GM12878 (cell line): ENCODE data around the gene ANTKMT. TPM values are rescaled to one million over a fixed set of nuclear protein-coding genes. Genes with fewer than 3 reads are reported as not detected.

Experiments used
- ATAC-seq: fragments of 200-7000 bp; cut with Tn5 transposase; 3 replicates; pipeline ENCODE4 v1.9.1; 2020; ENCODE audit warnings: mild to moderate bottlenecking, moderate library complexity
- BruUV-seq: library from RNA; stranded (reverse); fragments of 400-500 nt; replicated peaks from 2 replicates; lab custom pipeline; 2021; lab: Mats Ljungman, UMichigan
- CTCF ChIA-PET: fragments of 300-600 bp; sonication (Branson Sonifier 250); formaldehyde crosslinking; extraction: SDS; loops from one replicate; lab custom pipeline; 2021; ENCODE audit warnings: inconsistent platforms; lab: Yijun Ruan, JAX
- POLR2A ChIA-PET: fragments of 350-600 bp; formaldehyde crosslinking; extraction: SDS; loops from one replicate; lab custom pipeline; 2021; ENCODE audit warnings: inconsistent platforms; lab: Charles Lee
- RAD21 ChIA-PET: fragments of 300-600 bp; sonication (Branson Sonifier 250); formaldehyde crosslinking; loops from one replicate; lab custom pipeline; 2023; ENCODE audit warnings: antibody characterized with exemption; ENCODE audit not compliant: unreplicated experiment; lab: Charles Lee
- SMC1A ChIA-PET: fragments of 300-600 bp; sonication (Branson Sonifier 250); formaldehyde crosslinking; loops from one replicate; lab custom pipeline; 2023; ENCODE audit not compliant: unreplicated experiment, uncharacterized antibody; lab: Charles Lee
- DNase-seq: peaks from one replicate; pipeline ENCODE4 v3.0.0-alpha.2; 2011; ENCODE audit warnings: low read depth, low spot score
- FAIRE-seq: peaks from 3 replicates; lab custom pipeline; 2011; peaks lifted over from hg19 to GRCh38; lab: Jason Lieb, UNC
- H2AFZ ChIP-seq: 2 replicates; pipeline ENCODE4 v1.6.0; 2011; ENCODE audit warnings: low read depth, low read length, control low read depth; ENCODE audit not compliant: control insufficient read depth
- H3K27ac ChIP-seq: 2 replicates; pipeline ENCODE4 v1.5.1; 2011; ENCODE audit warnings: control low read depth; ENCODE audit not compliant: control insufficient read depth, insufficient read depth
- H3K27me3 ChIP-seq, 2 experiments: replicated peaks in 1 of 2; 2 replicates each; pipeline versions ENCODE4 v1.6.0 to v1.6.1; 2011; ENCODE audit warnings: low read length in 1 of 2; ENCODE audit not compliant: control insufficient read depth in 2 of 2, insufficient read depth in 2 of 2
- H3K36me3 ChIP-seq, 2 experiments: 2 replicates each; pipeline ENCODE4 v1.5.1; 2011; ENCODE audit warnings: low read length in 1 of 2; ENCODE audit not compliant: control insufficient read depth in 2 of 2, insufficient read depth in 2 of 2
- H3K4me1 ChIP-seq: 2 replicates; pipeline ENCODE4 v1.6.1; 2011; ENCODE audit warnings: mild to moderate bottlenecking, low read length, moderate library complexity, mixed read lengths; ENCODE audit not compliant: control insufficient read depth, insufficient read depth
- H3K4me2 ChIP-seq: 2 replicates; pipeline ENCODE4 v1.6.0; 2011; ENCODE audit warnings: control low read depth; ENCODE audit not compliant: control insufficient read depth, insufficient read depth
- H3K4me3 ChIP-seq: fragments of 200-600 bp; sonication (generic); 2 replicates; pipeline ENCODE4 v1.5.1; 2016
- H3K79me2 ChIP-seq: 2 replicates; pipeline ENCODE4 v1.6.0; 2011; ENCODE audit warnings: low read length; ENCODE audit not compliant: control insufficient read depth, insufficient read depth
- H3K9ac ChIP-seq: 2 replicates; pipeline ENCODE4 v1.8.0; 2011; ENCODE audit warnings: low read length, control low read depth, mixed read lengths; ENCODE audit not compliant: control insufficient read depth, insufficient read depth
- H3K9me3 ChIP-seq: replicated peaks from 3 replicates; pipeline ENCODE4 v1.5.1; 2011; ENCODE audit warnings: mild to moderate bottlenecking, low read length; ENCODE audit not compliant: control insufficient read depth, insufficient read depth
- H4K20me1 ChIP-seq: 2 replicates; pipeline ENCODE4 v1.6.0; 2011; ENCODE audit not compliant: control insufficient read depth, insufficient read depth
- BCLAF1 ChIP-seq: fragments of 450-650 bp; IDR thresholded peaks from 2 replicates; pipeline ENCODE4 v1.6.1; 2017; ENCODE audit warnings: antibody characterized with exemption, mild to moderate bottlenecking, moderate library complexity
- BMI1 ChIP-seq: fragments of 450-650 bp; IDR thresholded peaks from 2 replicates; pipeline ENCODE4 v1.6.1; 2016; ENCODE audit warnings: mild to moderate bottlenecking, moderate library complexity, borderline replicate concordance
- CBFB ChIP-seq: IDR thresholded peaks from 2 replicates; pipeline ENCODE4 v1.6.1; 2016; ENCODE audit warnings: antibody characterized with exemption, low read depth
- ELK1 ChIP-seq: IDR thresholded peaks from 2 replicates; pipeline ENCODE4 v1.6.1; 2012; ENCODE audit warnings: low read depth, low read length, improper control_type of control experiment
- HDAC2 ChIP-seq: fragments of 200-600 bp; sonication (generic); IDR thresholded peaks from 2 replicates; pipeline ENCODE4 v1.6.1; 2017
- NFXL1 ChIP-seq: fragments of 450-650 bp; IDR thresholded peaks from 2 replicates; pipeline ENCODE4 v1.6.1; 2017; ENCODE audit warnings: antibody characterized with exemption, mild to moderate bottlenecking, borderline replicate concordance
- PML ChIP-seq: IDR thresholded peaks from 2 replicates; pipeline ENCODE4 v1.6.1; 2012; ENCODE audit warnings: low read length, inconsistent platforms
- SP1 ChIP-seq: IDR thresholded peaks from one replicate; pipeline ENCODE4 v1.6.1; 2011; ENCODE audit warnings: low read depth, low read length
- WGBS: methylation state at CpG from one replicate; pipeline ENCODE4 v1.1.6; 2016; ENCODE audit warnings: low lambda C conversion rate; ENCODE audit not compliant: insufficient replicate concordance, insufficient coverage; ENCODE audit errors: missing lambda C conversion rate; 5-methylcytosine and 5-hydroxymethylcytosine counted together
- in situ Hi-C: fragments of 300-500 bp; cut with MboI; formaldehyde crosslinking; loops from 9 replicates; pipeline ENCODE4 v1.14.3; 2018; ENCODE audit warnings: mixed read lengths
- intact Hi-C: fragments of 100-400 bp; cut with micrococcal nuclease; formaldehyde crosslinking; loops from one replicate; pipeline ENCODE4 v1.14.2; 2022; ENCODE audit not compliant: unreplicated experiment
- polyA plus RNA-seq, 11 experiments: library from polyadenylated mRNA; depleted of rRNA in 4 of 11; unstranded in 6 of 11; stranded (reverse) in 5 of 11; fragments of >200 nt; fragmentation: Nextera tagmentation in 4 of 11; fragmentation: Illumina TruSeq in 1 of 11; extraction: Ambion mirVana in 4 of 11; extraction: Trizol in 1 of 11; gene quantifications; 1 replicate in 1 of 11; 2 replicates in 10 of 11; pipeline versions ENCODE4 v1.2.1 to v1.2.3, GENCODE V29; 2011 to 2016; ENCODE audit warnings: inconsistent platforms in 2 of 11, missing spikeins in 2 of 11, low read depth in 1 of 11
- total RNA-seq, 4 experiments: library from RNA; depleted of rRNA in 3 of 4; stranded (reverse); fragments of >200 nt in 3 of 4; fragmentation: Illumina TruSeq in 1 of 4; extraction: Trizol in 1 of 4; gene quantifications; 2 replicates each; pipeline versions ENCODE4 v1.2.1 to v1.2.3, GENCODE V29; 2013 to 2021
- TF ChIP-seq, protein P1 (sequence below): fragments of 450-650 bp; formaldehyde crosslinking; IDR thresholded peaks from 2 replicates; pipeline ENCODE4 v1.4.0; 2020; ENCODE audit warnings: mild to moderate bottlenecking, moderate library complexity
- TF ChIP-seq, protein P2 (sequence below): fragments of 450-650 bp; IDR thresholded peaks from 2 replicates; pipeline ENCODE4 v1.6.1; 2016; ENCODE audit warnings: mild to moderate bottlenecking

The ANTKMT gene
- total and polyA plus RNA-seq, 10 of the 15 experiments (the other 5 are each of a cell fraction or from before 2014, with no cell fraction given), result 0.58 to 60.5 (median 25.8) TPM

DNA sequence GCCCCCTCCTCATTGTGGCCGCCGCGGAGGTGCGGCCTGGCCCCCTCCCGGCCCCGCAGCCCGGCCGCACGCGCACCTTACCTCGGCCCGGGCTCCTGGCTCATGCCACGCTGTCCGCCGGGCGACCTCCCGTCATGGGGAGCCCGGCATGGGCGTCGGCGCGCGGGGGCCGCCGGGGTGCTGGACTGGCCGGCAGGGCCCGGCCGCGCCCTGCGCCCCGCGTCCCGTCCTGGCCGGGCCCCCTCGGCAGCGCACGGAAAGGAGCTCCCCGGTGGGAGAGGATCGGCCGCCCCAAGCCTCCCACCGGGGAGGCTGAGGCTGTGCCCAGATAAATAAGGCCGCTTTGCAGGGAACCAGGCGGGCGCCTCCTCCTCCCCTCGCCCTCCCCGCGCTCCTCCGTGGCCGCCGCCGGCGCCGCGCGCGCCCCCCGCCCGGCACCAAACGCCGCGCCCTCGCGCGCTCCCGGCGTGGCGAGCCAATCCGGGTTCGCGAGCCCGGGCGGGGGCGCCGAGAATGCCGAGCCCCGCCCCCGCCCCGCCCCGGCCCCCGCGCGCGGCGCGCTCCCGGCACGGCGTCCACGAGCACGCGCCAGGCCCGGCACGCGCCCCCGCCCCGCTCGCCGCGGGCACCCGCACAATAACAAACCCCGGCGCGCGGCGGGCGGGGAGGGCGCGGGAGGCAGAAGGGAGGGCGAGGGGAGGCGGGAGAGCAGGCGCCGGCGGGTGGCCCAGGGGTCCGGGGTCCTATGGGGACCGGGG is 15.3 kb upstream of the ANTKMT start, which contains the start of gene FBXL16 (continued):
- TF ChIP-seq BCLAF1 (no peak), PML (no peak), SP1 (no peak)

DNA sequence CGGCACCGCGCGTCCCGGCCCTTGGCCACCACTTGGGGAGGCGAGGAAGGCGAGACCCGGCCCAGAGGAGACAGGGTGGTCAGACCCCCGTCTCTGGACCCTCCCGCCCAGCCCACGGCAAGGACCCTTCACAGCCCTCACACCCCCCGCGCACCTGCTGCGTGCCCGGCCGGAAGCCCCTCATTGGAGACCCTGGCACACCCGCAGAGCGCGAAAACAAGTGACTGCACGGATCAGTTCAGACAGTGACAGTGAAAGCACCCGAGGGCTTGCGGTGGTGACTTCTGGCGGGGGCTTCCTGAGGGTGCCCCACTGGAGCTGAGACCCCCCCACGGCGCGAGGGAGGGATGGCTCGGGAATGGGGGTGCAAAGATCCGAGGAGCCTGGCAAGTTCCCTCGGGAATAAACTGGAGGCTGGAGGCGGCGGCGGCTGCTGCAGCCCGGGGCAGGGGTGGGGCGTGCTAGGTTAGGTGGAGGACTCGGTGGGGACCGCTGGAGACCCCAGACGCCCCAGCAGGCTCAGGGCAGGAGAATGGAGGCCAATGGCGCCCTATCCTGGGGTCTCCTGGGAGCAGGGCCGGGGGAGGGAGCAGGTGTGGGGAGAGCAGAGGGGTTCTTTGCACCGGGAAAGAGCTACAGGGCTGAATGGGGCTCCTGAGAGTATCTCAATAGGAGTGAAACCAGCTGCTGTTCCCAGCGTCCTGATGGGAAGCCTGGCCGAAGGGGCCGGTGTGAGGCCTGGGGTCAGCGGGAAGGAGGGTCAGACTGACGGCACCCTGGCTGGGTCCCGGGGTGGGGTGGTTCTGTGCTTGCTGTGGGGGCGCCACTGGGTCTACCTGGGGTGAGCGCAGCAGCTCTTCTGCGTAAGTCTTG is 14.5 kb upstream of the ANTKMT start:
- Histone ChIP-seq H3K27me3 (peaks cover 0 to 11% of the 10 kb centered on the region in 2 experiments; a peak in 2 of 4 replicates), H3K4me1 (no peaks in the 10 kb centered on the region), H4K20me1 (no peaks in the 10 kb centered on the region), H3K36me3 (no peaks in the 10 kb centered on the region), H3K79me2 (no peaks in the 10 kb centered on the region), H3K4me3 (no peak overlapping the region), H3K9me3 (no peaks in the 10 kb centered on the region), H3K4me2 (no peak overlapping the region), H3K9ac (no peak overlapping the region), H3K27ac (no peak overlapping the region), H2AFZ (no peak overlapping the region)
- ChIA-PET SMC1A (no interaction called here), POLR2A (no interaction called here), CTCF (no interaction called here), RAD21 (no interaction called here)
- no TSS peak for BruUV-seq
- DNase-seq (no peak), ATAC-seq (no peak), FAIRE-seq (no peak)
- in situ Hi-C loops, result no loop called here
- WGBS, result 8% methylated on average over 39 of the region's 49 CpGs
- intact Hi-C loops, result no loop called here
- TF ChIP-seq HDAC2 (no peak), ELK1 (no peak), CBFB (no peak), NFXL1 (no peak), BMI1 (no peak)
- TF ChIP-seq, protein P1, sequence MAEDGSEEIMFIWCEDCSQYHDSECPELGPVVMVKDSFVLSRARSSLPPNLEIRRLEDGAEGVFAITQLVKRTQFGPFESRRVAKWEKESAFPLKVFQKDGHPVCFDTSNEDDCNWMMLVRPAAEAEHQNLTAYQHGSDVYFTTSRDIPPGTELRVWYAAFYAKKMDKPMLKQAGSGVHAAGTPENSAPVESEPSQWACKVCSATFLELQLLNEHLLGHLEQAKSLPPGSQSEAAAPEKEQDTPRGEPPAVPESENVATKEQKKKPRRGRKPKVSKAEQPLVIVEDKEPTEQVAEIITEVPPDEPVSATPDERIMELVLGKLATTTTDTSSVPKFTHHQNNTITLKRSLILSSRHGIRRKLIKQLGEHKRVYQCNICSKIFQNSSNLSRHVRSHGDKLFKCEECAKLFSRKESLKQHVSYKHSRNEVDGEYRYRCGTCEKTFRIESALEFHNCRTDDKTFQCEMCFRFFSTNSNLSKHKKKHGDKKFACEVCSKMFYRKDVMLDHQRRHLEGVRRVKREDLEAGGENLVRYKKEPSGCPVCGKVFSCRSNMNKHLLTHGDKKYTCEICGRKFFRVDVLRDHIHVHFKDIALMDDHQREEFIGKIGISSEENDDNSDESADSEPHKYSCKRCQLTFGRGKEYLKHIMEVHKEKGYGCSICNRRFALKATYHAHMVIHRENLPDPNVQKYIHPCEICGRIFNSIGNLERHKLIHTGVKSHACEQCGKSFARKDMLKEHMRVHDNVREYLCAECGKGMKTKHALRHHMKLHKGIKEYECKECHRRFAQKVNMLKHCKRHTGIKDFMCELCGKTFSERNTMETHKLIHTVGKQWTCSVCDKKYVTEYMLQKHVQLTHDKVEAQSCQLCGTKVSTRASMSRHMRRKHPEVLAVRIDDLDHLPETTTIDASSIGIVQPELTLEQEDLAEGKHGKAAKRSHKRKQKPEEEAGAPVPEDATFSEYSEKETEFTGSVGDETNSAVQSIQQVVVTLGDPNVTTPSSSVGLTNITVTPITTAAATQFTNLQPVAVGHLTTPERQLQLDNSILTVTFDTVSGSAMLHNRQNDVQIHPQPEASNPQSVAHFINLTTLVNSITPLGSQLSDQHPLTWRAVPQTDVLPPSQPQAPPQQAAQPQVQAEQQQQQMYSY, result no peak
- TF ChIP-seq, protein P2, sequence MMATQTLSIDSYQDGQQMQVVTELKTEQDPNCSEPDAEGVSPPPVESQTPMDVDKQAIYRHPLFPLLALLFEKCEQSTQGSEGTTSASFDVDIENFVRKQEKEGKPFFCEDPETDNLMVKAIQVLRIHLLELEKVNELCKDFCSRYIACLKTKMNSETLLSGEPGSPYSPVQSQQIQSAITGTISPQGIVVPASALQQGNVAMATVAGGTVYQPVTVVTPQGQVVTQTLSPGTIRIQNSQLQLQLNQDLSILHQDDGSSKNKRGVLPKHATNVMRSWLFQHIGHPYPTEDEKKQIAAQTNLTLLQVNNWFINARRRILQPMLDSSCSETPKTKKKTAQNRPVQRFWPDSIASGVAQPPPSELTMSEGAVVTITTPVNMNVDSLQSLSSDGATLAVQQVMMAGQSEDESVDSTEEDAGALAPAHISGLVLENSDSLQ, result no peak
